Activated CD4-positive, alpha-beta T cell treated with anti-CD3 and anti-CD28 coated beads, Interleukin-2, Interleukin-6, amounts not matched to agents 100 ng/mL and 50 ng/mL, durations not matched to agents 16 hours and 8 hours (primary cell): Measurements from ENCODE around the gene TMEM198.

Experiments used
- DNase-seq: peaks from one replicate; pipeline ENCODE4 v3.0.0-alpha.2; 2020

TMEM198 gene

DNA sequence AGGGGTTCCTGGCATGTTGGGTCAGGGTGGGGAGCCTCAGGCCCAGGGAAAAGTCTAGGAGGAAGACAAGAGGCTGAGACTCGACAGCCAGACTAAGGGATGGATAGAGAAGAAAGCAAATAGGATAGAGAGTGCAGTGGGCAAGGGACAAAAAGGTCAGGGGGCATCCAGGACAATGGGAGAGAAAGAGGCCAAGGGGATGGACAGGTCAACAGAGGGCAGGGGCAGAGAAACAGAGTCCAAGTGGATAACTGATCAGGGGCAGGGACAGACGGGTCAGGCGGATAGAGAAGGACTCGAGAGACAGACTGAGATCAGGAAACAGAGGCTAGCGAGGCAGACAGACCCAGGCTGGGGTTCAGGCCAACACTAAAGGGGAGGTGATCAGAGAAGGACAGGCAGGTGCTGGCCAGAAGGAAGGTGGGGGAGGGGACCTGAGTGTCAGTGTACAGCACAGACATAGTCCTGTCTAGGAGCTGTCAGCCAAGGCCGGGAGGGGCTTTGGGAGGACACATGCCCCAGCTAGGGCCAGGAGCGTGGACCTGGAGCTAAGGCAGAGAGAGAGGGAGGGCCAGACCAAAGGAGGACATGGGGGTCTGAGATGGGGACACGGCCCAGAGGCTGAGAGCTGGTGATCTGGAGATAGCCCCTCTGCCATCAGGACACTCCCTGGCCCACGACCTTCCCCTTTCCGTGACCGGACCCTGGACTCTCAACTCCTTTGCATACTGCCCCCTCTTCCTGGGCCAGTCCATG is 17.3 kb upstream of the TMEM198 start:
- no peak for DNase-seq

DNA sequence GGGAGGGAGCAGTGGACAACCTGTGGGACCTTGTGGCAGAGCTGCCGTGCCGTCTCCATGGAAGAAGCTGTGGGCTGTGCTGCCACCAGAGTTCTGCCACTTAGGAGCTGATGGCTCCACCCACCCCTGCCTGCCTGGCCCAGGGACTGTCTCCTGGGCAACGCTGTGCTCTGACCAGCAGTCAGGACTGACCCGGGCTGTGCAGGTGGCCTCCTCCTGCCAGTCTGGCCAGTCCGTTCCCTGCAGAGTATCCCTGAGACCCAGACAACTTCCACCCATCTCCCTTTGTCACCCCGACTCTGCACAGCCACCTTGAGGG is 16.8 kb upstream of the TMEM198 start:
- DNase-seq = no peak

DNA sequence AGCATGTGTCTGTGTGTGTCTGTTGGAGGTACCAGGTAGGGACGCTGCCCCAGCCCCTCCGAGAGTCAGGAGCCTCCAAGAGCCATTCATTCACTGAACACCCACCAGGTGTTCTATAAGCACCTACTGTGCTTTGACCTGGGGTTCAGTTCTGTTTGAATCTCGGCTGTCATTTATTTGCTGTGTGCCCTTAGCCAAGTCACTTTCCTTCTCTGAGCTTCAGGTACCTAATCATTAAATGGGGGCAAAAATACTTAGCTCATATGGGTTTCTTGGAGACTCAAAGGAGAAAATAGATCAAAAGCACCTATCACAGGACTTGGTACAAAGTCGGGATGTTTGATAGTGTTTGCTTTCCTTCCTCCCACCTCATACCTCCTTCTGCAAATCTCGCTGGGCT is 16.4 kb upstream of the TMEM198 start:
- no peak for DNase-seq

DNA sequence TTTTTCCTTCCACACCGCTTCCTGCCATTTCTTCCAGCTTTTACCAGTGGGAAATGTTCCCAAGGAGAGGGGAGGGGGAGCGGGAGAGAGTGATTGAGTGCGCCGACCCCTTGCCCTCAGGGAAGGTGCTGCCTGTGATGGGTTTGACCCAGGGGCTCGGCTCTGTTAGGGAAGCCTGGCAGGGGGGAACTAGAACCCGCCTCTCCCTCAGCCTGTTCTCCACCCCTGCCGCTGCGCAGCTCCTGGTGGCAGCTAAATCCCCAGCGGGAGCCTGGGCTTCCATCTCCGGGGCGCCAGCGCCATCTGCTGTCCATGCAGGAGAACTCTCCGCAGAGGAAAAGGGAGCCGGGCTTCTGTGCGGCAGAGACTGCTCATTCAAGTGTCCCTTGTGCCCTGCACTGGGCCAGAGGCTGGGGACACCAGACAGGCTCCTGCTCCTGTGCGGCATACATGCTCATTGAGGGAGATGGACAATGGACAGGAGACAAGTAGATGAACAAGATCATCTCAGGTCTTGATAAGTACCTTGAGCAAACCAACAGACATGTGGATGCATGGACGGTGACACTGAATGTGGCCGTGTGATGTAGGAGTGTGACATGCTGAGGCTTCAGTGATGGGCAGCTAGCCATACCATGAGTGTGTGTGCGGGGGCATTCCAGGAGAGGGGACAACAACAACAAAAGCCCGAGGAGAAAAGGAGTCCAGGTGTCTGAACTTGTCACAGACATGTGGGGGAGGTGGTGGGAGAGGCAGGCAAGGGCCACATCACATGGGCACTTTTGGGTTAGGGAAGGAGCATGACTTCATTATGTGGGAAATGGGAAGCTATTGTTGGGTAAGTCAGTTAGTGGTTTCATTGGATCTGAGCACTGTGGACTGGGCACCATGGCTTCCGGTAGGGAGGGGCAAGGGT is 13.5 kb upstream of the TMEM198 start:
- DNase-seq = peak; percentile 90

DNA sequence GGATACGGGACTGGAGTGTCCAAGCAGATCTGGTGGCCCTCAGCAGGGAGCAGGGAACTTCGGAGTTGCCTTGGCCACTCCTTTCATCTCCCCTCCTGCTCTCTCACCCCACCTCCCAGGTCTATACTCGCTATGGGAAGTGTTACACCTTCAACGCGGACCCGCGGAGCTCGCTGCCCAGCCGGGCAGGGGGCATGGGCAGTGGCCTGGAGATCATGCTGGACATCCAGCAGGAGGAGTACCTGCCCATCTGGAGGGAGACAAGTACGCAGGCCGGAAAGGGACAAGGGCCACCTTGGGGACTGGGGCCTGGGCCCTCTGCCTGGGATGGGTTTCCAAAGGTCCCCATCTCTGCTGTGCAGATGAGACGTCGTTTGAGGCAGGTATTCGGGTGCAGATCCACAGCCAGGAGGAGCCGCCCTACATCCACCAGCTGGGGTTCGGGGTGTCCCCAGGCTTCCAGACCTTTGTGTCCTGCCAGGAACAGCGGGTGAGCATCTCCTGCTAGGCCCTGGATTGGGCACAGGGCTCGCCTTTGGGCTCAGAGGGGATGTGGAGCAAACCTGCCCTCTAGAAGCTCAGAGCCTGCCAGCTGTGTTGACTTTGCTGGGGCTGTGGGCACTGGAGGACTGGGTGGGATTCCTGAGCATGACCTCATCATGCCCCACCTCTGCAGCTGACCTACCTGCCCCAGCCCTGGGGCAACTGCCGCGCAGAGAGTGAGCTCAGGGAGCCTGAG is 12.0 kb upstream of the TMEM198 start:
- DNase-seq = no peak

DNA sequence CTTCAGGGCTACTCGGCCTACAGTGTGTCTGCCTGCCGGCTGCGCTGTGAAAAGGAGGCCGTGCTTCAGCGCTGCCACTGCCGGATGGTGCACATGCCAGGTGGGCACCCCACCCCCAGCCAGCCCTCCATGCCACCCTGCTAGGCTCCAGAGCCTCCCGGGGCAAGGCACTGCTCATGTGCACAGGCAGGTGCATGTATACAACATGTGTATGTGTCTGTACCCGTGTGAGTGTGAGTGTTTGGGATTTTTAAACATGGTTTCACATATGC is 11.5 kb upstream of the TMEM198 start:
- DNase-seq = no peak

DNA sequence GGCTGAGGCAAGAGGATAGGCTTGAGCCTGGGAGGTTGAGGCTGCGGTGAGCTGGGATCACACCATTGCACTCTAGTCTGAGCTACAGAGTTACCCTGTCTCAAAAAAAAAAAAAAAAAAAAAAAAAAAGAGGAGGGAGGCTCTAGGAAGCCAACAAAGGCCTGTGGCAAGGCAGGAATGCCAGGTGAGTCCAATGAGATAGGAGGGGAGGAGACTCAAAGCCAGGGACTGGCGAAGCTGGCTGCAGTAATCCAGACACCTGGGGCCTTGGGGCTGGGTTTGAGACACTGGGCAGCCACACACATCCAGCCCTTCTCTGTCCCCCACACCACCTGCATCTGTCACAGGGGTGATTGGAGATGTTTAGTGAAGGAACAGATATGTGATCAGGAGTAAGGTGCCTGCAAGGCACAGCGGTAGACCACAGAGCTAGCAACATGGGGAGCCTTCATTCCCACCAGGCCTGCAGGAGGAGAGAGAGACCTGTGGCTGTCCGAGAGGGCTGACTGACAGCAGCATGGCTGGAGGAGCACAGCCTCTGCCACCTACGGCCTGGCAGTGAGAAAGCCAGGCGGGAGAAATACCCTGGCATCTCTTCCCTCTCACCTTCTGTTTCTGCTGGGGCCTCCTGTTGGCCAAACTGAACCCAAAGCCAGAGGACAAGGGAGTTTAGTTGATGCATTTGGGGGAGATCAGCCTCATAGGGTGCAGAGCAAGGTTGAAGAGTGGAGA is 9.7 kb upstream of the TMEM198 start:
- no peak for DNase-seq

DNA sequence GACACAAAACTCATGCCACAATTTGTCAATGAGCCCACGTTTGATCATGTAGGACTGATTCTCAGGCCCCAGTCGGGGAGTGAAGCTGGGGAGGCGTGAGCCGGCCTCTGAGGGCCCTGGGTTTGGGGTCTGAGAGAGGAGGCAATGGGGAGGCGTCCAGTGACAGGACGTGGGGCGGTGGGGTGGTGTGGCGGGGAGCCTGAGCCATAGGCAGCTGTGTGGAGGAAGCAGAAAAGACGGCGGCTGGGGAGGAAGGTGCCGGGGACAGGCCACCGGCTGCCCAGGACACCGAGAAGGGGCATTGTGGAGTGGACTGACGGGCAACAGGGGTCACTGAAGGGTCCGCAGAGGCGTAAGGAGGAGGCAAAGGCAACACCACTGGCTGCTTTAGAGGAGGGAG is 7.4 kb upstream of the TMEM198 start:
- DNase-seq = no peak

DNA sequence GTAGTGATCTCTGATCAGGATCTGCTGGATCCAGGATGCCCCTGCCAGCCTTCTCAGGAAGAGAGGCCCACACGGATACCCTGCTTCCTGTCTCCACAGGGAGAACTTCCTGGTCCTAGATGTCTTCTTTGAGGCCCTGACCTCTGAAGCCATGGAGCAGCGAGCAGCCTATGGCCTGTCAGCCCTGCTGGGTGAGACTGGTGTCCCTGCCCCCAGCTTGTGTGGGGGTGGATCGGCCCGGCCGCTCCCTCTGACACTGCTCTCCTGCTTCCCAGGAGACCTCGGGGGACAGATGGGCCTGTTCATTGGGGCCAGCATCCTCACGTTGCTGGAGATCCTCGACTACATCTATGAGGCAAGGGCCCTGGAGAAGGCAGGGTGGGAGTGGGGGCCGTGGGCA is 6.9 kb upstream of the TMEM198 start:
- DNase-seq = no peak

DNA sequence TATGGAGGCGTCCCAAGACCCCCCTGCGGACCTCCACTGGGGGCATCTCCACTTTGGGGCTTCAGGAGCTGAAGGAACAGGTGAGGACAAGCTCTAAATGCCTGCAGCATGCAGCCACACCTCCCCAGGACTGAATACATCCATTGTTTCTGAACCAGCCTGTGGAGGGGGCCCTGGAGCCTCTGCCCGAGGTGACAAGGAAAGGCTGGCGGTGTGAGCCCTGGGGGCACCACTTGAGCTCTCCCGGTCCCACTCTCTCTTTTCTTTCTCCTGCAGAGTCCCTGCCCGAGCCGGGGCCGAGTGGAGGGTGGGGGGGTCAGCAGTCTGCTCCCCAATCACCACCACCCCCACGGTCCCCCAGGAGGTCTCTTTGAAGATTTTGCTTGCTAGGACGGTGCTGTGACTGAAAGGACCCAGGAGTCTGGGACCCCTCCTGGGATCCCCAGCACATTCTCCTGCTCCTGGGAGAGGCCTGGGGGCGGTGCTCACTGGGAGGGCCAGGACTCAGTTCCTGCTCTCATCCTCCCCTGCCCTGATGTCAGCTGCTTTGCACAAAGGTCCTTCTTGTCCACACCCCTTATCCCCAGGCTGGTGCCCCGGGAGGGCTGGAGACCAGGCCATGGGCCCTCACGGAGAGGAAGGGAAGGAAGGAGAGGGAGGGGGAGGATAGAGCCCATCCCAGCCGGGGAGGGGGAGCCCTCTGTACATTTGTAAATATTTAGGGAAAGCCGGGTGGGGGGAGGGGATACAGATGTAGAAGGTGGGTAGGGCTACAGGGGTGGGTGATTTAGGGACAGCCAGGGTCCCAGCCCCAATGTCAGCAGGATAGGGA is 6.0 kb upstream of the TMEM198 start:
- DNase-seq = no peak

DNA sequence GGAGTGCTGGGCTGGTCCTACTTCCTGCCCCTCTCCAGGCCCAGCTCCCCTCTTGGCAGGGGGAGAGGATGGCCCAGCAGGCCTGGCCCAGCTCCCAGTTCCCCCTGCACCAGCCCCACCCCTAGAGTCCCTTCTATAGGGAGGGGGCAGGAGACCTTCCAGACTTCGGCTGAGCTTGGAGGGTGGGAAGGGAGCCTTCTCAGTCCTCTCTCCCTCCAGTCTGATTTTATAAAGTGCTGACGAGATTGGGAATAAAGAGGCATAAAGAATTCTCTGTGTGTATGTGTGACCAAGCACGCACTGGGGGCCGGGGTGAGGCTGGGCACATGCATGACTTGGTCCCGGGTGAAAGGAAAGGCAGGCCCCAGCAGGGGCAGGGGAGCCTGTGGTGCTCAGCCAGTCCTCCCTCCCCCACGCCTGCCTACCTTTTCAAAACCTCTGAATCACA is 5.3 kb upstream of the TMEM198 start:
- DNase-seq = no peak

DNA sequence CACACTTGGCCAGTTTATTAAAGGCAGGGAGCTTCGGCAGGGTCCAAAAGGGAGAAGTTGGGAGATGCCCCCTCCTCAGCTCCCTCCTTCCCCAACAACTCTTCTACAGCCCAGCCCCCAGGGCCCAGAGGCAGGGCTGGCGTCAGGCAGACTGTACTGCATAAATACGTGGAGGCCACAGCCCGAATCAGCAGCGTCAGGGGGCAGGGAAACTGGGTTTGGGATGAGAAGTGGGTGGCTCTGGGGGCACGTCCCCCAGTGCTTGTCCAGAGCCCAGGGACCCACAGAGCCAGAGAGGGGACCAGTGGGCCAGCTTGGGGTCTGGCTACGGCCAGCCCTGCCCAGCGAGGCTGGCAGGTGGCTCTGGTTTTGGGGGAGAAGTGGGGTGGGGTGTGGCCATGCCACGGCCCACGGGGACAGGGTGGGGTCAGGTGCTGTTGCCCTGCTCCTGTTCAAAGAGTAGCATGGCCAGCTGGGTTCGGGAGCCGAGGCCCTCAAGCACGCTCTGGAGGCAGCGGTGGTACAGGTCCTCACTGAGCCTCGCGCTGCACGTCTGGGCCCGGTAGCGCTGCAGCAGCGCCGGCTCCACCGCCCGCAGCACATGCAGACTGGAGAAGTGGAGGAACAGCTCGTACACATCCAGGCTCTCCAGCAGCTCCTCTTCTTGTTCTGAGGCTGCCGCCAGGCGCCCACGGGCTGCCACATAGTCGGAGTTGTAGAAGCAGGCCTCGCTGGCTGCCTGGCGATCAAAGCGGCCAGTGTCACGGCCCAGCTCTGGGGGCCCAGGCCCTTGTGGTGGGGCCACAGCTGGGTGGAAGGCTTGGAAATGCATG is 4.7 kb upstream of the TMEM198 start:
- DNase-seq = no peak

DNA sequence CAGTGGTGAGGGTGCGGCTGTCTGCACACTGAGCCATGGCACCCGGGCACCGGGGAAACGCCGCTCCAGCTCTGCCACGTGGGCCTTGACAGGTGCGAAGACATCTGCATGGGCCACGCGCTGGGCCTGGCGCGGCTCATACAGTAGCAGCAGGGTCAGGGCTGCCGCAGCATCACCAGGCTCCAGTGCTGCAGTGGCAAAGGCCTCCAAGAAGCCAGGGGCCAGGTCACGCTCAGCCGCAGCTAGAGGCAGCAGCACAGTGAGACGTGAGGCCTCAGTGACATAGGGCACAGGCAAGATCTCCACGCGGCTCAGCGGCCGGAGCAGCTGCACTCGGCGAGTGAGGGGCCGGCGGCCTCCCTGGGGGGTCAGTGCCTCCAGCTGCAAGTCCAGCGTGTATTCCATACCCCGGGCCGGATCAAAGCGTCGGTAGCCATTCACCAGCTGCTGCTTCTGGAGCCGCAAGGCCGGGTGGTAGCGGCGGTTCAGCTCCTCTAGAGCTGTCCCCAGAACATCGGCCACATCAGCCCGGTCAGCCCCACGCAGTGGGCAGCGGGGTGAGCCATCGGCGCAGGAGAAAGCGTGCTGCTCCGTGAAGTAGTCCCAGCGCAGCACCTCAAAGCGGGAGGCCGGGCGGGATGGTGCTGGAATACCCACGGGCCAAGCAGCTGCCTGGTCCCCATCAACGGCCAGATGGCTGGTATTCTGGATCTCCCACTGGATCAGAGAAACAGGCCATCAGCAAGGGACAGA is 3.7 kb upstream of the TMEM198 start:
- no peak for DNase-seq

DNA sequence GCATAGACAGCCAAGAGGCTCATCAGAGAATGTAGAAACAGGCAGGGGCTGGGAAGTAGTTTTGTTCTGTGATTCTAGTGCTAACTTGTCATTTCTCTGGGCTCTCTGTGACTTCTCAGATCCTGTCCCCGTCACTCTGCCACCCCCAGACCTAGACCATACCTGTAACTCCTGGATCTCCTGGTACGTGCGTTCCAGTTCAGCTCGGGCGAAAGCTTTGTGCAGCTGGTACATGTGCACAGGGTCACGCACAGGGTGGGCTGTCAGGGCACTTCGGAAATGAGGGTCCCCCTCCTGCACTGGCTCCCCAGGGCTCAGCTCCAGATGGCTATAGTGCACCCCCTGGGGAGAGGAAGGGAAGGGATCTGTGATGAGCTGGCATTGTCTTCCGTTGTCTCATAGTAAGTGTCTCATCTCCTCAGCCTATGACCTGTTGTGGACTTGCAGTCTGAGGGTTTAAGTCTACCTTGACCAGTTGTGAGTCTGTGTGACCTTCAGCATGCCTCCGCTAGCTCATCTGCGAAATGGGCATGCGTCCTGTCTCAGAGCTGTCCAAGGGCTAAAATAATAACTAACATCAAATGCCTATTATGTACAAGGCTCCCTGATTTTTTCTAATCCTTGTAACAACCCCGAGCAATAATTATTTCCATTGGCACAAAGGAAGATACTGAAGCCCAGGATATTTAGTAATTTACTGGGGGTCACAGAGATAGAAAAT is 2.9 kb upstream of the TMEM198 start:
- no peak for DNase-seq

DNA sequence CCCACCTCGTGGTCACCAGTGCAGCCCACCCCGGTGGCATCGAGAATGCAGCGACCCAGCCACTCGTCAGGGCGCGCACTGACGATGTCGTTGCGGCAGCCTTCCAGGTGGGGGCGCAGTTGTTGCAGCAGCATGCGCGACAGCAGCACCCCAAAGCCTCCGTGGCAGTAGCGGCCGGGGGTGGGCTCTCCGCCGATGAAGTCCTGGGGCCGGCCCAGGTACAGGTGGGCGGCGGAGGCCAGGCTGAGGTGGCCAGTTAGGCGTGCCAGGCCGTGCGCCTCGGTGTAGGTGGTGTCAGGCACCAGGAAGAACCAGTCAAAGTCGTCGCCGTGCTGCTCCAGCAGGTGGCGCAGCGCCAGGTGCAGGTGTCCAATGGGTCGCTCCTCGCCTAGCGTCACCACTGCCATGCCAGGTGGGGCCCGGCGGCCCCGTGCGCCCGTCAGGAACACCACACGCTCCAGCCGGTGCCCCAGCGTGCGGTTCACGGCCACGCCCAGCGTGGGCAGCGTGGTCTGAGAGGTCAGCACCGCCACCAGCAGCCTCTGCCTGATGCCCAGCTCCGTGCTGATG is 2.1 kb upstream of the TMEM198 start:
- peak; percentile 93 for DNase-seq

DNA sequence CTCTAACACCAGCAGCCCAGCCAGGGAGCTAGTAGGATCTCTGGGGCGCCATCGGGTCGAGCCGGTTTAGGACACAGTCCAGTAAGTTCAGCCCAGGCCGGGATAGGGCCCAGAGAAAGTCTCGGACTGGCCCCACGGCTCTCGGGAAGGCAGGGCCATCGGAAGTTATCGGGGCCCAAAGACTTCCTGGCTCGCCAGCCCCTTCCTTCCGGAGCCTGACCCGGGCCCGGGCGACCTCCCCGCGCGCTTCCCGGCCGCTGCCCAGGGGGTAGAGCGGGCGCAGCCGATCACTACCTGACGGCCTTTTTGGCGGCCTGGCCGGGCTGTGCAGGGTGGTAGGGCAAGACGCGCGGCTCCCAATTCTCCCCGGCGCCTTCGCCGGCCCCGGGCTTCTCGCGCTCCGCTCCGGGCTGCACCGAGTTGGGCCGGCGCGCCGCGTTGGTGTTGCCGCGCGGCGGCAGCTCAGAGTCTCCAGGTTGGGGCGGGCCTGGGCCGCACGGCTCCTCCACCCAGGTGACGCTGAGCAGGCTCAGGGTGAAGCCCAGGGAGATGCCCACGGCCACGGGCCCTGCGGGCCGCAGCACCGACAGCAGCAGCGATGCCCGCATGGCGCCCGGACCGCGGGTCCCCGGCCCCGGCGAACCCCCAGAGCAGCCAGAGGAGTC is 765 bp upstream of the TMEM198 start:
- peak; percentile 53 for DNase-seq

DNA sequence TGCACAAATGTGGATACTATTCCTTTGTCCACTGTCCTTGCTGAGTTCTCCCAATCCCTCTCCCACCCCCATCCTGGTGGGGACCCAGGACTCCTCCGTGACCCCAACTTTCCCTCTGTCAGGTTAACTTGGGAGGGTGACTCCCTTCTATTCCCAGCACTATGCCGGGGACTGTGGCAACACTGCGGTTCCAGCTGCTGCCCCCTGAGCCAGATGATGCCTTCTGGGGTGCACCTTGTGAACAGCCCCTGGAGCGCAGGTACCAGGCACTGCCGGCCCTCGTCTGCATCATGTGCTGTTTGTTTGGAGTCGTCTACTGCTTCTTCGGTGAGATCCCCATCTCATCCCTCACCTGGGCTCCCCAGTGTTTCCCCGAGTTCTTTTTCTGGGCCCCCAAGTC is 739 bp downstream of the TMEM198 start:
- no peak for DNase-seq

DNA sequence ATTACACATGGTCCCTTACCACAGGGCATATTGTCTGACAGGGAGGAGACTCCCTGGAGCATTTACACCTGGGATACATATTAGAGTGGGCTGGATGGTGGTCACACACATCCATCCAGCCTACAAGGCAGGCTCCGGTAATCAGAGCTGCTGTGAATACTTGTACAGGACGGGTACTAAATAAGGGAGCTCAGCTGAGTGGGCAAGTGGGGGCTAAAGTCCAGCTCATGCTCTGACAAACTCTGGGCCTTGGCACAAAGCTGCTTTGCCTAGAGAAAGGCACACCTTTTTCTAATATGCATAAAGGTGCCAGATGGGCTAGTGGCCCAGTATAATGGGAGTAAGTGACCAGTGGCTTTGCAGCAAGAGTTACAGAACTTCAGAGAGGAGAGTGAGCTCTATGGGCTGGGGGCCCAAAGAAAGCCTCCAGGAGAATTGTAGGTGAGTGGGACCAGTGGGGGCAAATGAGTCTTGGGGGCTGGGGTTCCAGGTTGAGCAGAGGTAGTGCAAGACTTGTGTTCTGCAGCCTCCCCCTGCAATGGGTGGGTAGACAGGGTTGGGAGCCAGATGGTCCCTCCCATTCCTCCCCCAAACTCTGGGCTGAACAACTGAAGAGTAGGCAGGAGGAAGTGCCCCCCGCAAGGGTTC is 1.6 kb downstream of the TMEM198 start:
- DNase-seq = no peak
